ENCODE measurements around the gene KPNA3. TPM values are rescaled to one million over a fixed set of nuclear protein-coding genes. Genes with fewer than 3 reads are reported as not detected.

KPNA3 gene
- total and polyA plus RNA-seq, 7 donors, result 32.3 to 157 (median 127) TPM

GRCh38 chr13:49786401-49787008, 6.0 kb downstream of the KPNA3 start:
- Histone ChIP-seq H3K27ac (peak overlapping the region; percentile 76), H3K9me3 (no peaks in the 10 kb centered on the region), H3K4me3 (no peak overlapping the region), H3K4me1 (peaks cover 89% of the 10 kb centered on the region), H3K36me3 (ENCODE audit: insufficient read depth in 1 of 2, low read depth in 1 of 2) (peaks cover 0 to 3% of the 10 kb centered on the region in 2 donors), H3K27me3 (ENCODE audit: insufficient read depth in 3 of 3, low read length in 2 of 3) (no peaks in the 10 kb centered on the region)
- ATAC-seq, result no peak
- intact Hi-C loops (cut with DNase I), result loop anchor here in 1 of 2 donors (5.0 kb wide), 2 partner anchors 49 to 119 kb away; no protein-coding TSS in a partner anchor
- TF ChIP-seq, protein P1, sequence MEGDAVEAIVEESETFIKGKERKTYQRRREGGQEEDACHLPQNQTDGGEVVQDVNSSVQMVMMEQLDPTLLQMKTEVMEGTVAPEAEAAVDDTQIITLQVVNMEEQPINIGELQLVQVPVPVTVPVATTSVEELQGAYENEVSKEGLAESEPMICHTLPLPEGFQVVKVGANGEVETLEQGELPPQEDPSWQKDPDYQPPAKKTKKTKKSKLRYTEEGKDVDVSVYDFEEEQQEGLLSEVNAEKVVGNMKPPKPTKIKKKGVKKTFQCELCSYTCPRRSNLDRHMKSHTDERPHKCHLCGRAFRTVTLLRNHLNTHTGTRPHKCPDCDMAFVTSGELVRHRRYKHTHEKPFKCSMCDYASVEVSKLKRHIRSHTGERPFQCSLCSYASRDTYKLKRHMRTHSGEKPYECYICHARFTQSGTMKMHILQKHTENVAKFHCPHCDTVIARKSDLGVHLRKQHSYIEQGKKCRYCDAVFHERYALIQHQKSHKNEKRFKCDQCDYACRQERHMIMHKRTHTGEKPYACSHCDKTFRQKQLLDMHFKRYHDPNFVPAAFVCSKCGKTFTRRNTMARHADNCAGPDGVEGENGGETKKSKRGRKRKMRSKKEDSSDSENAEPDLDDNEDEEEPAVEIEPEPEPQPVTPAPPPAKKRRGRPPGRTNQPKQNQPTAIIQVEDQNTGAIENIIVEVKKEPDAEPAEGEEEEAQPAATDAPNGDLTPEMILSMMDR (IDR thresholded peaks at IDR 0.05), result no peak
- DNase-seq, result no peak

GRCh38 chr13:49784886-49785570, 7.5 kb downstream of the KPNA3 start:
- Histone ChIP-seq H3K9me3 (no peaks in the 10 kb centered on the region), H3K36me3 (ENCODE audit: insufficient read depth in 1 of 2, low read depth in 1 of 2) (peaks cover 0 to under 1% of the 10 kb centered on the region in 2 donors), H3K4me1 (peaks cover 91% of the 10 kb centered on the region), H3K27ac (peak overlapping the region; percentile 76), H3K4me3 (peak overlapping the region; percentile 17), H3K27me3 (ENCODE audit: insufficient read depth in 3 of 3, low read length in 2 of 3) (no peaks in the 10 kb centered on the region)
- DNase-seq (no peak), ATAC-seq (peak; percentile 74 to 89 (median 86))
- intact Hi-C loops (cut with DNase I), result loop anchor here in 1 of 2 donors (5.0 kb wide), 2 partner anchors 48 to 118 kb away; no protein-coding TSS in a partner anchor
- TF ChIP-seq, protein P1 (IDR thresholded peaks at IDR 0.05), result no peak
- WGBS, 3 donors, result 36 to 55% (median 39%) methylated on average over 5 of the region's 5 CpGs

DNA sequence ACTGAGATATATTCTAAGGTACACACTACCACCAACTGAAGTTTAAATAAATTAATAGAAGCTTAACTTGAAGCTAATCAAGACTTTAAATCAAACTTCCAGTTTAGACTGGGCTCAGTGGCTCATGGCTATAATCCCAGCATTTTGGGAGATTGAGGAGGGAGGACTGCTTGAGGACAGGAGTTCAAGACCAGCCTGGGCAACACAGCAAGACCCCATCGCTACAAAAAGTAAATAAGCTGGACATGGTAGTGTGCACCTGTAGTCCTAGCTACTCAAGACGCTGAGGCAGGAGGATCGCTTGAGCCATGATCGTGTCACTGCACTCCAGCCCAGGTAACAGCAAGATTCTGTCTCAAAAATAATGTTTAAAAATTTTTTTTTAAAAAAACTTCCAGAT, 8.6 kb downstream of the KPNA3 start:
- TF ChIP-seq, protein P1 (IDR thresholded peaks at IDR 0.05), result no peak
- intact Hi-C loops (cut with DNase I), result no loop called here
- no peaks in the 10 kb centered on the region for H3K9me3 ChIP-seq

DNA sequence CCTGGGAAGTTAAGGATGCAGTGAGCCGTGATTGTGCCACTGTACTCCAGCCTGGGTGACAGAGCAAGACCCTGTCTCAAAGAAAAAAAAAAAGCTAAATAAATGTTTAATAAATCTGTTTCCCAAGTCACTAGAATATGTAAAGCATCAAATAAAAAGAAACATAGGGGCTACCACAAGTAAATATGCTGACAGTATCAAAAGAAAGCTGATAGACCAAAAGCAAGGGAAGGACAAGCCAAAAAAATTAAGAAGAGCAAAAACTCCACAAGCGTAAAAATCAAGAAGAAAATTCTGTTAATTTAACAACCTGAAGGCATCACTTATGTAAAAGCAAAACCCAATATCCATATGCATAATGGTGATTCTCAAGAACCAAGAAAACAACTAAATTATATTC, 9.7 kb downstream of the KPNA3 start:
- WGBS, 3 donors, result 74 to 94% (median 81%) methylated on average over 2 of the region's 2 CpGs
- ATAC-seq (no peak), DNase-seq (no peak)
- peak overlapping the region; percentile 76 for H3K27ac ChIP-seq
- TF ChIP-seq, protein P1 (IDR thresholded peaks at IDR 0.05), result no peak
- no peak overlapping the region for H3K4me3 ChIP-seq
- peaks cover 80% of the 10 kb centered on the region for H3K4me1 ChIP-seq
- no peaks in the 10 kb centered on the region for H3K27me3 ChIP-seq (ENCODE audit: insufficient read depth in 3 of 3, low read length in 2 of 3)
- H3K9me3 ChIP-seq, result no peaks in the 10 kb centered on the region
- intact Hi-C loops (cut with DNase I), result no loop called here
- H3K36me3 ChIP-seq (ENCODE audit: insufficient read depth in 1 of 2, low read depth in 1 of 2), result no peaks in the 10 kb centered on the region

More for the DNA sequence above, 8.6 kb downstream of the KPNA3 start:
- H3K36me3 ChIP-seq (ENCODE audit: insufficient read depth in 1 of 2, low read depth in 1 of 2), result no peaks in the 10 kb centered on the region
- H3K4me1 ChIP-seq, result peaks cover 86% of the 10 kb centered on the region
- peak overlapping the region; percentile 76 for H3K27ac ChIP-seq
- H3K4me3 ChIP-seq, result no peak overlapping the region
- DNase-seq (no peak), ATAC-seq (no peak)
- 95 to 99% (median 97%) methylated on average over 4 of the region's 4 CpGs for WGBS, 3 donors
- no peaks in the 10 kb centered on the region for H3K27me3 ChIP-seq (ENCODE audit: insufficient read depth in 3 of 3, low read length in 2 of 3)
